T-helper 1 cell treated with Interleukin-12 subunit alpha and Interleukin-12 subunit beta and Interleukin-4 antibody, amounts not matched to agents 30 ng/mL and 1 ng/mL, for 36 hours (primary cell): ENCODE data around the gene CHSY1. TPM values are rescaled to one million over a fixed set of nuclear protein-coding genes. Genes with fewer than 3 reads are reported as not detected.
"Not testable (repeated sequence)": the region's sequence is repeated elsewhere in the genome, so short reads cannot be mapped to it uniquely, and the experiment has no call there.

Source experiments
- intact Hi-C: fragments of 100-400 bp; cut with micrococcal nuclease; formaldehyde crosslinking; loops from one replicate; pipeline ENCODE4 v1.15.1; 2024
- total RNA-seq: library from RNA; stranded (reverse); gene quantifications from 2 replicates; pipeline ENCODE4 v1.2.3, GENCODE V29; 2022

The CHSY1 gene, protein sequence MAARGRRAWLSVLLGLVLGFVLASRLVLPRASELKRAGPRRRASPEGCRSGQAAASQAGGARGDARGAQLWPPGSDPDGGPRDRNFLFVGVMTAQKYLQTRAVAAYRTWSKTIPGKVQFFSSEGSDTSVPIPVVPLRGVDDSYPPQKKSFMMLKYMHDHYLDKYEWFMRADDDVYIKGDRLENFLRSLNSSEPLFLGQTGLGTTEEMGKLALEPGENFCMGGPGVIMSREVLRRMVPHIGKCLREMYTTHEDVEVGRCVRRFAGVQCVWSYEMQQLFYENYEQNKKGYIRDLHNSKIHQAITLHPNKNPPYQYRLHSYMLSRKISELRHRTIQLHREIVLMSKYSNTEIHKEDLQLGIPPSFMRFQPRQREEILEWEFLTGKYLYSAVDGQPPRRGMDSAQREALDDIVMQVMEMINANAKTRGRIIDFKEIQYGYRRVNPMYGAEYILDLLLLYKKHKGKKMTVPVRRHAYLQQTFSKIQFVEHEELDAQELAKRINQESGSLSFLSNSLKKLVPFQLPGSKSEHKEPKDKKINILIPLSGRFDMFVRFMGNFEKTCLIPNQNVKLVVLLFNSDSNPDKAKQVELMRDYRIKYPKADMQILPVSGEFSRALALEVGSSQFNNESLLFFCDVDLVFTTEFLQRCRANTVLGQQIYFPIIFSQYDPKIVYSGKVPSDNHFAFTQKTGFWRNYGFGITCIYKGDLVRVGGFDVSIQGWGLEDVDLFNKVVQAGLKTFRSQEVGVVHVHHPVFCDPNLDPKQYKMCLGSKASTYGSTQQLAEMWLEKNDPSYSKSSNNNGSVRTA
- total RNA-seq = 52.2 and 53.5 TPM in 2 replicates

DNA sequence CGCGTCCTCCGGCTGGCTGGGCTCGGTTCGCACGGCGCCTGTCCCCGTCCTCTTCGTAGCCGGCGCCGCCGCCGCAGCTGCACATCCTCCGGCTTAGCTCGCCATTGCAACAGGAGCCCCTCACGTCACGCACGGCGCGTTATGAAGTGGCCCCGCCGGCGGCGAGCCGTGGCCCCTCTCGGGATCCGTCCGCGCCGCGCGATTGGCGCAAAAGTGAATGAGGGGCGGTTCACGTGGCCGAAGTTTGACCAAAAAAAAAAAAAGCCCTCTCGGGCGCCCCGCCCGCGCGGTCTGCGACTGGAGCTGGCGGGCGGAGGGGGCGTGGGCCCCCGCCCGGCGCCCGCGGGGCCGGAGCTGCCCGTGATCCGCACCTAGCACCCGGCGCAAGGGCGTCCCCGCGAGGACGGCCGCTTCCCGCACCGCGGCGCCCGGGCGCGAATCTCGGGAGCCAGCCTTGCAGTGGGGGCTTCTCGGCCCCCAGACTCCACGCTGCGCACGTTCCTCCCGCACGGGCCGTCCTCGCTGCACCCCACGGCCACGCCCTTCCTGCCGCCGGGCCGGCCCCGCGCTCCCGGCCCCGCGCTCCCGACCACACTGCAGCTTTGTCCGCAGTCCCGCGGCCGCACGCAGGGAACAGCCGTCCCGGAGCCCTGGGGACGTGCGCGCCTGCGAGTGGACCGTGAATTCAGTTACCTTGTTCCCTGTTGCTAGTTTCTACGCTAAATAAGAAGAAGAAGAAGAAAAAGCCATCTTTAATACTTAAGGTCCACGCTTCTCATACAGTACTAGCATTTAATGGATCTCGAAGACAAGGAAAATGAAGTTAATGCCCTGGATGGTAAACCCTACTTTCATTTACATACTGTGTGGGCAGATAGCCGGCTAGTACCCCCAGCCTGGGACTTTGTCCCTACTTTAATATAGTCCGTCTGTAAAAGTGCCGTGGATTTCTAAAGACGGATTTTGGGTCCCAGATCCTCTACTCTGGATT, at the start of gene CHSY1:
Gene CHSY1, minus strand, starts transcription at position 219 of the 991 bp plus-strand sequence. CDS start 592 bp downstream, outside the sequence.
- intact Hi-C loops = loop anchor here (1.0 to 10.0 kb wide), 8 partner anchors 25 to 917 kb away; partner anchors contain the start of genes ASB7, LINS1 and SELENOS

DNA sequence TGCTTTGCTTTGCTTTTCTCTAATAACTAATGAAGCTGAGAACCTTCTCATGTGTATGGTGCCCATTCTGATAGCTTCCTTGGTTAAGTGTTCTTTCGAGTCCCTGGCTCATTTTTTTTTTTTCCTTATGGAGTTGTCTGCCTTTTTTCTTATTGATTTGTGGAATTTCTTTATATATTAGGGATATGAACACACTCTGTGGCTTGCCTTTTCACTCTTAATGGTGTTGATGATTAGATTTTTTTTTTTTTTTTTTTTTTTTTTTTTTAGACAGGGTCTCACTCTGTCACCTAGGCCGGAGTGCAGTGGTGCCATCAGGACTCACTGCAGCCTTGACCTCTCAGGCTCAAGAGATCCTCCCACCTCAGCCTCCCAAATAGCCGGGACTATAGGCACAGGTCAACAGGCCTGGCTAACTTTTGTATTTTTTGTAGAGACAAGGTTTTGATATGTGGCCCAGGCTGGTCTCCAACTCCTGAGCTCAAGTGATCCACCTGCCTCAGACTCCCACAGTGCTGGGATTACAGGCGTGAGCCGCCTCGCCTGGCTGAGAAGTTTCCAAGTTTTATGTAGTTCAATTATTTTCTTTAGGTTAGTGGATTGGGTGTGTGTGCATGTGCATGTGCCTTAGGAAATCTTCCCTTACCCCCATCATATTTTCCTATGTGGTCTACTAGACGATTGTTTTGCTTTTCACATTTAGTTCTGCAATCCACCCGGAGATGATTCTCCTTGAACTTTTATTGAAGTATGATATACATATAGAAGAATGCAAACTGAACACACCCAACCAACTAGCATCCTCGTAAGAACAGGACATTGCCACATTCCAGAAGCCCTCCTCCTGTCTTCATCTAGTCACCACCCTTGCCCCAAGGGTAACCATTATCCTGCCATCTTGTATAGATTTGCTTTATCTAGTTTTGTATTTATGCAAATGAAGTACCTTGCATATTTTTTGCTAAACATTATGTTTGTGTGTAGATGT, 44.9 kb upstream of the CHSY1 start:
- intact Hi-C loops = no loop called here

DNA sequence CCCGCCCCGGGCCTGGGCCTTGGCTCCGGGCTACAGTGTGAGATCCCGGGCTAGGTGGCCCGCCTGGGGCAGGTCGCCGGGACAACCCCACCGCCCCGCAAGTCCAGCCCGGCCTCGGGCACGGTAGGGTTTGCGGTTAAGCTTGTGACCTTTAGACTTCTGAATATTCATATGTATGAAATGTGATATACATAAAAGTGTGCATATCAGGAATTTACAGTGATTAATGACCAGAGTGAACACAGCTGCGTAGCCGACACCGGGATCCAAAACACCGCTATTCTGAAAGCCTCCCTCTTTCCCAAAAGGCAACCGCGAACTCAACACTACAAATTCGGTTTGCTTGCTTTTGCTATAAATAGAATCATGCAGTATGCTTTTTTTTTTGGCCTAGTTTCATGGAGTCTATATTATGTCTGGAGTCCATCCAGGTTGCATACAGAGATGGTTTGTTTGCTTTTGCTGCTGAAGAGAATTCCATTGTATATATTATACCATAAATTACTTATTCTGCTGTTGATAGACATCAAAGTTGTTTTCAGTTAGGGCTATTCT, 43.8 kb upstream of the CHSY1 start:
- intact Hi-C loops = loop anchor here (1.0 to 2.0 kb wide), 3 partner anchors 25 to 693 kb away; partner anchors contain the start of genes ASB7 and LINS1

DNA sequence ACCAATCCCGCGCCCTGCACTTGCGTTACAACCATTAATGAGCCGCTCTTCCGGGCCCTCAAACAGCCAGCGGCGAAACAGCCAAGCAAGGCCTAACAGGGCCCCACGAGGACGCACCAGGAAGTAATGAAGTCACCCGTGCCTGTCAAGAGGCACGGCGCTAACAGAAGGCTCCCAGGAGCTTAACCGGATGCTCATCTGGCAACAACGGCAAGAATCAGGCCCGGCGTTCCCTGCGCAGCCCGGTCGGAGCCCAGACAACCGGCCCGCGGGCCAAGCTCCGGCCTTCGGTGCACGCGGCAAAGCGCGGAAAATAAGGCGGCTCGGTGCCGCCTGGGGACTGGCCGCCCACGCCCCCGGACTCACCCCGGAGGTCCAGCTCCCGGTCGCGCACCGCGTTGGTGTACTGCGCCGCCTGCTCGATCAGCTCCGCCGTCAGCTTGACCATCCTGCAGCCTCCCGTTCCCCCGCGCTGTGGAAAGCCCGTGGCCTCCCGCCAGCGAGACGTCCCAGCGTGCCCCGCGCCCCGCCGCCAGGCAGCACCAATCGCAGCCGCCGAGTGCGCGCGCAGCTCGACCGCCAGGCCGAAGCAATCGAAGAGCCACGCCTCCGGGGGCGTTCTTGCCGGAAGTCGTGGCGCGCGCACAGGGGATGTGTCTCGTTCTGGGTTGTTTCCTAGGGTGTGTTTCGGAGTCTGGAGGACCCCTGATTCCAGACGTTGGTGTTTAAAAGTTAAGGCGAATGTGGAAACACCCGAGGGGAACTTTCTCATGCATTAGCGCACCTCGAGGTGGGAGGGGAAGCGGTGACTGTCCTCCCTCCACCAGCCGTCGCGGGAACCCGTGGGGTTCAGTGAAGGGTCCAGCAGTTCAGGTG, 43.1 kb upstream of the CHSY1 start, which contains the start of gene SNRPA1:
Gene SNRPA1, minus strand, starts transcription at position 518 of the 876 bp plus-strand sequence. Its CDS starts 70 bp downstream, at position 448.
- intact Hi-C loops = loop anchor here (1.0 to 5.0 kb wide), 8 partner anchors 18 to 953 kb away; partner anchors contain the start of genes ADAMTS17, ASB7, LINS1 and SELENOS

DNA sequence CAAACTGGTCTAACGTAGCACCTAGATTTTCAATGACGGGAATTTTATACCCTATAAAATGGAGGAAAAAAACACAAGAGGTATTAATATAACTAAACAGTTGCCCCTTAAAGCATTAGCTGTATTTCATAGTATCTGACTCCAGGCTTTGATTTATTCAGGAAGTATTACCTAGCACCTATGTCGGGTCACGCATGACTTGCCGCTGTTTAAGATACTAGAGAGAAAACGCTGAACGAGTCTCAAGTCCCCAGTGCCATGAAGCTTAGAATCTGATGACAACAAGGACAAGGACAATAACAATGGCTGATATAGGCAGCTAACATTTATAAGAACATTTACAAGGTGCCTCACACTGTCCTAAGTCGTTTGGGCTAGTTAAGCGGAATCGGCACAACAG, 41.3 kb upstream of the CHSY1 start:
- intact Hi-C loops = loop anchor here (1.0 to 5.0 kb wide), 3 partner anchors 41 to 951 kb away; partner anchors contain the start of genes ADAMTS17 and CHSY1

DNA sequence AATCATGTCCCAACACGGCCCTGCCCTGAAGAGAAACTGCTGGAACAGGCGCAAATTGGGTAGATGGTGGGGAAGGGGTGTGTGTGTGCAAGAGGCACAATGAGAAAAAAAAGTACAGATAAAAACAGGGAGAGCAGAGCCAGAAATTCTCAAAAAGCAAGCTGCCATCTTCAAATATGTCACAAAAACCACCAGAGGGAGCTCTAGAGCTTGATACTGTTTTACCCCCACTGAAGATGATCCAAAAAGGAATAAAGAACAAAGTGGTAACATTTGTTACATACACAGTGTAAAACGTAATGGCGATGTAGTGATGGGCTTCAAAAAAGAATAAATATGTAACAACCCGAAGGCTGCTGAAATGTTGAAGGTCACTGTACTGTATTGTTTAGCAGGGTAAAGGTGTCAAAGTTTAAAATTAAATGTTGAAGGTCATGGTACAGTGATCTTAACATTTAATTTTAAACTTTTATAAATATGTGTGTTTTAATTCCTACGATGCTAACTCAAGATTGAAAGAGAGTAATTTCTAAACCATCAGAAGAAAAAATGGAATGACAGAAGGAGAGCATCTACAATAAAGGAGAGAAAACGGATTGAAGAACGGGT, 37.2 kb upstream of the CHSY1 start:
- intact Hi-C loops = loop anchor here (1.0 kb wide), 2 partner anchors 12 to 352 kb away; partner anchors contain the start of gene SELENOS

DNA sequence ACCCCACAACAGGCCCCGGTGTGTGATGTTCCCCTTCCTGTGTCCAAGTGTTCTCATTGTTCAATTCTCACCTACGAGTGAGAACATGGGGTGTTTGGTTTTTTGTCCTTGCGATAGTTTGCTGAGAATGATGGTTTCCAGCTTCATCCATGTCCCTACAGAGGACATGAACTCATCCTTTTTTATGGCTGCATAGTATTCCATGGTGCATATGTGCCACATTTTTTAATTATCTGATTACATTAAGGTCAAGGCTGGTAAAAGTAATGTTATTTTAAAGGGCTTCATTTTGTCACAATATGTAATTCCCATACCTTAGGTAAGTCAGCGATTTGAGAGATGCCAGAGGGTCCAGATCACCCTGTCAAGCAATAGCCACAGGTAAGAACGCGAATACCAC, 35.5 kb upstream of the CHSY1 start:
- intact Hi-C loops = not testable (repeated sequence)

DNA sequence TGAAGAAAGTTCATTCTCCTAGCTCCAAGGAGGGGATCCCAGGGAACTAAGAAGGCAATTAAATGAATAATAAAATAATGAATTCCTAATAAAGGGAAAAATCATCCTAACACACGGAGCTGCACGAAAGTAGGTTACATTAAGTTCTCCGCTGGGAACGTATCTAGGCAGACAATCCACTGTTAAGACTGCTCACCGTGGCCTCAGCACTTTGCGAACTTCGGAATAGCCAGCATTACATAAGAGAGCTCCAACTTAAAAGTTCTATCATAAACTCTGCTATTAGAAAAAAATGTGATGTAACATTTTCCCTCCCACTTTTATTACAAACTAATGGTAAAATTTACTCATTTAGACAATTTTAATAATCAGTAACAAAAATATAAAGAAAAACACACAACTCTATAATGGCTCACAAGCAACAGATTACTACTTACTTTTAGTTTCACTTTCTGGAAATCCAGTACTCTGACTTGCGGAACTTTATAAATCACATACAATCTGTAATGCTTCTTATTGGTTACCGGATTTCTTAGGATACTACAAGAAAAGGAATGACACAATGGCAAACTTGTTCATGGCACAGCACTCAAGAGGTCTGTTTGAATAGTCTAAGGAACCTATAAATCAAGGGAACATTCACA, 34.7 kb upstream of the CHSY1 start:
- intact Hi-C loops = no loop called here

DNA sequence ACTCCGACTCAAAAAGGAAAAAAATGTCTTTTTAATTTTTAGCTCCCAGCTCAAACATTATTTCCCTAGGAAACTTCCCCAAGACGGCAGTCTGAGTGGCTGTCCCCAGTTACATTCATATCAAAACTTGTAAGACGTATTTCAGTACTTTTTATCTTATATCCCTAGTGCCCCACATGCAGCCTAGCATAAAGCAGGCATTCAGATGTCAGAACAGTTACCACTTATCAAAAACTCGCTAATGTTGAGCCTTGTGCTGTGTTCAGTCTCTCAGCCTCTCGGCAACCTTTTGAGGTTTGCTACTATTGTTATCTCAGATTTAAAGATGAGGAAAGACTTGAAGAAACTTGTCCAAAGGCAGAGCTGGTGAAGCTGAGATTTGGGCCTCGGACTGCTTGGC, 32.1 kb upstream of the CHSY1 start:
- intact Hi-C loops = no loop called here

DNA sequence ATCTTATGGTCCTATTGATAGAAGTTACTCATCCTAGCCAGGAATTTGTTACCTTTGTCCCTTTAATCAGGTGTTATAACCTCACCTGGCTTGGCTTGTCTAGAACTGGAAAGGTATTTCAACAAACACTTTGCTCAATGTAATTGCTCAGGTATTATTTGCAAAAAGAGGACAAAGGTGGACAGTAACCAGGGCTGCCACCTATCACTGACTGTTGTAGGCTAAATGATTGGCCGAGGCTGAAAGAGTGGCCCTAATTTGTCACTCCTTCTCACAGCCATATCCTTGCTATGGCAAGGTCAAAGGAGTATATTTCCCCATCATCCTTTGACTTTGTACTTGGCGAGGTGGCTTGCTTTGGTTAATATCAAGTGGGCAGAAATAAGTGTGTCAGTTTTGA, 28.2 kb upstream of the CHSY1 start:
- intact Hi-C loops = no loop called here

DNA sequence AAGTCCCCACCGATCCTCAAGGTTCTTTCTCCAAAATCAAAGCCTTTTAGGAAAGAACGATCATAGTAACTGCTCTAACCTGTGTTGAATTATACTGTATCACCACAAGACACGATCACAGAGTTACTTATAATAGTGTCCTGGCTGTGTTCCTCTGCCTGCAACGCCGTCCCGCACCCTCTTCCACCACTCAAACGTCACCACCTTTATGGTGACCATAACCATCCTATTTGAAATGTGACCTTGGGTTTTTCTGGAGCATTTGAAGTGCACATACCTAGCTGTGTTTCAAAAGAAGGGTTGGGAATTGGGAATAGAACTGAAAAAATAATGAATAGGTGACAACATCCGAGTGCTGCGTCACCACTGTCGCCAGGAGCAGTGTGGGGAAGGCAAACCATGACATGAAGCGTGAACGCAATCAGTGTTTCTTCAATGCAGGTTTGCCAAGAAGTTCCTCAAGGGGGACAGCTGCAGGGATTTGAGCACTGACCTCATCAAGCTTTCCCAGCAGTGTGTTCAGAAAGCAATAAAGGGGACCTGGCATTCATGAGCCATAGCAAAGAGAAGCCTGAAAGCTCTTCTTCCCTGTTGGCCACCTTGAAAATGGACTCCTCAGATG, 26.2 kb upstream of the CHSY1 start:
- intact Hi-C loops = loop anchor here (1.0 to 5.0 kb wide), 9 partner anchors 11 to 1351 kb away; partner anchors contain the start of genes ASB7, CHSY1, LINS1 and TARS3

DNA sequence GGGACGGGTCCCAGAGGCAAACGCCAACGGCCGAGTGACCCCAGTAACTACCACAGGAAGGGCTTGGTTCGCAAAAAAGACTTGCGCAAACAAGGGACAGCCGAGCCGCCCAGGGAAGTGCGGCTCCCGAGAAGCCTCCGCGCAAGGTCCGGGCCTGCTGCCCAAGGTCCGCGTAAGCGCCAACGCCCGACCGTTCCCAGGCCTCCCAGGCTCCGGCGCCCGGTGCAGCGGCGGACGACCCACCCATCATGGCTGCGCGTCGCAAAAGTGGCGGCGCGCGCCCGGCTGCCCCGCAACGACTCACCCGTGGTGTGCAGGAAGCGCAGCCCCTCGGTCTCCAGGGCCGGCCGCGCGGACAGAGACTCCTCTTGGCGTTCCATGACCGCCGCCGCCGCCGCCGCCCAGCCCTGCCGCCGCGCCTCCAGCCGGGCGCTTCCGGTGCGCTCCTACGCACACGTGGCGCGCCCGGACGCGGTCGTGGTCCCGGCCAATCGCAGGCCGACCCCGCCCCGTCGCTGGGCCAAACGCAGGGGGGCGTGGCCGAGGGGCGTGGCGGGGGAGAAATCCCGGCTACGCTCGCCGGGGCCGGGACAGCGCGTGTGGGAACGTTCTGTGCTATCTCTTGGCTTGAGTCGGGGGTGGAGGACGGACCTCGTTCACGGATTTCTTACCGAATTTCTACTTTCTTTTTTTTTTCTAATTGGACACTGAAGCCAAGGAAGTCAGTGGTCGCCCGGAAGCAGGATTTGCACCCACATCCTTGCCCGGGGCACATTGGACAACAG, 25.4 kb upstream of the CHSY1 start, which contains the start of gene SELENOS:
Gene SELENOS, minus strand, starts transcription at position 448 of the 785 bp plus-strand sequence. Its CDS starts 68 bp downstream, at position 380.
- intact Hi-C loops = loop anchor here (1.0 to 5.0 kb wide), 9 partner anchors 12 to 1350 kb away; partner anchors contain the start of genes ASB7, CHSY1, LINS1 and TARS3

DNA sequence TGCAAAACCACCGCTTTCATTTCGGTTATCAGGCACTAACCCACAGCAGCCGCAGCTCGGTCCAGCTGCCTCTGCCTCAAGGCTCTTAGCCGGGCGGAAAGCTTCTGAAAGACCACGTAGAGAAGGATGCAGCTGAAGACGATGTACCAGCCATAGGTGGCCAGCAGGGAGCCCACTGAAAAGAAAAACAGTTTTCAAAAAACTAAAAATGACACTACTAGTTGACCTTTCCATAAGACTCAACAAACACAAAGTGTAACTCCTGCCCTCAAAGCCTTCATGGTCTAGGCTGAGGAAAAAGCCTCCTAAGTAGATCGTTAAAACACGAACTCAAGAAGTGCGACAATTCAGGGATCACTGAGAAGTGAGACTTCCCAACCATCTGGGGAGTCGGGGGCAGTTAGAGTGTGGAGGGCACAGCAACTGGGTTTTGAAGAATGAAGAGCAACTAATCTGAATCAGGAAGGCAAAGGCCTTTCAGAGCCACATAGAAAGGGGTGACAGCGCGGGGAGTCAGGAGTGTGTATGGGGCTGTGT, 24.7 kb upstream of the CHSY1 start:
- intact Hi-C loops = loop anchor here (1.0 to 5.0 kb wide), 10 partner anchors 13 to 1349 kb away; partner anchors contain the start of genes ASB7, CHSY1, LINS1 and TARS3

DNA sequence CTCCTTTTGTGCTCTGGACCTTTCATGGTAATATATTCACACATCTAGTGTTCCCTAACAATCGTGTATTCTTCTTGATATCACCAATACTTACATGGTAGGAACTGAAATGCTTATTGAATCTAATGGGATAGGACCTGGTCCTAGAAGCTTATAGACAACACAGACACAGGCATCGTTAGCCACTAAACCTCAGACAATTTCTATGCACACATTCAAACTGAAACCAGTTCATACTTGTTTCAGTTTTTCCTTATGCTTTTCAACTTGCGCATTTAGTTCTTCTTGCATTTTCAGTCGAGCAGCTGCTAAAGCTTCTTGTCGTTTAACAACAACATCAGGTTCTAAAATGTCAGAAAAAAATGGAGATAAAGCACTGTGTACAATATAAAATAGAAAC, 23.2 kb upstream of the CHSY1 start:
- intact Hi-C loops = loop anchor here (1.0 to 5.0 kb wide), 4 partner anchors 260 to 1348 kb away; partner anchors contain the start of genes TARS3 and TM2D3

DNA sequence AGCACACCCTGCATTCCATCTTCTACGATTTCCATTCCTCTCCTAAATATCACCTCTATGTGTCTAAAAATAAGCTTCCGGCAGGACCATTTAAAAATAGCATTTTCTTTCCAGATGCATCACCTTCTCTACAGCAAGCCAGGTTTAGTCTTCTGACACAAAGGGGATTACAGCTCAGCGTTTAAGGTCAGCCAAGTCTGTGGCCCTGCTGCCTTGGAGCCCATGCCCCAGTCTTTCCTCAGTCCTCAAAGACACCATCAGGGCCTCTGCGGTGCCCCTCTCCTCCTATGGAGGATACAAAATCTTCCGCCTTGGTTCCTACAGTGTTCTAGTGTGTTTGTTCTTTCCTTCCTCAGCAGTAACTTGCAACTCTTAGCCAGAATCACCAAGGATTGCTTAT, 21.7 kb upstream of the CHSY1 start:
- intact Hi-C loops = no loop called here
